RWPE1 (cell line): ENCODE data around the gene BLOC1S3.

Experiments used
- CTCF ChIA-PET: fragments of 350-600 bp; sonication (Branson Sonifier 250); formaldehyde crosslinking; extraction: SDS; loops from one replicate; lab custom pipeline; 2021; lab: Yijun Ruan, JAX
- POLR2A ChIA-PET: fragments of 400-600 bp; formaldehyde crosslinking; extraction: SDS; loops from one replicate; lab custom pipeline; 2020; ENCODE audit warnings: antibody characterized with exemption; ENCODE audit not compliant: low non-redundant PET; lab: Yijun Ruan, JAX
- DNase-seq: peaks from one replicate; pipeline ENCODE4 v3.0.0; 2012; ENCODE audit warnings: low spot score
- H3K27ac ChIP-seq: fragments of 450-650 bp; 2 replicates; pipeline ENCODE4 v1.5.1; 2017
- TF ChIP-seq, protein P1 (sequence below): fragments of 450-650 bp; conservative IDR thresholded peaks from 2 replicates; pipeline ENCODE4 v1.5.1; 2017; ENCODE audit warnings: low read depth, mild to moderate bottlenecking

Gene BLOC1S3

DNA sequence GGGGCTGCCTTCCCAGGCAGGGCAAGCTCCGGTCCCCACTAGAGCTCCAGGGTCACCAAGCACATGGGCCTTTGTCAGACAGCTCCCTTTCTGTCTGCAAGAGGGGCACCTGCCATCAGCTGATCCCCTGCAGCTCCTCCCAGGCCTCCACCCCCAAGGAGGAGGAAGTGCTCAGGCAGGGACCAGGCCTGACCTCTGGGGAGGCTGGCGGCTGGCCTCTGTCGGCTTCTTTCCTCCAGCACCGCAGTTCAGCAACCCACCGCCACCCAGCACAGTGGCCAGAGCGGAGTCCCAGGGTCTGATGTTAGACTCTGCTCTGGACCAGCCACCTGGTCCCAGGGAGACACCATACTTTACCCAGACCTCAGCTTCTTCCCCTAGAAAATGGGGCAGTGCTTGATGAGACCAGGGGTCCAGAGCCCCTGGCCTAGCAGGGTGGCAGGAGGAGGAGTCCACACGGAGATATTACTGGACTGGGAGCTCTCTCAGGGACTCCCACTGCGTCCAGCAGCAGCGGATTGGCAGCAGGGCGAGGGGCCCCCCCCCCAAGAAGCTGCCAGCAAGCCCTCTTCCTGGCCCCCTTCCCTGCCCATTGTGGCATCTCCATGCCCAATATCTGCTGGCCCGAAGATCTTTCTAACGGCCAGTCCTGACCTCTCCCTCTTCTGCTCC lies 41.9 kb upstream of the BLOC1S3 start:
- ChIA-PET POLR2A (interaction anchor here (0.6 to 0.7 kb wide), 2 partner anchors 22 to 23 kb away, joined by 4 read pairs; no protein-coding TSS in a partner anchor), CTCF (interaction anchor here (0.6 to 0.7 kb wide), 2 partner anchors 42 to 44 kb away, joined by 3 to 4 read pairs; no protein-coding TSS in a partner anchor)
- TF ChIP-seq, protein P1, sequence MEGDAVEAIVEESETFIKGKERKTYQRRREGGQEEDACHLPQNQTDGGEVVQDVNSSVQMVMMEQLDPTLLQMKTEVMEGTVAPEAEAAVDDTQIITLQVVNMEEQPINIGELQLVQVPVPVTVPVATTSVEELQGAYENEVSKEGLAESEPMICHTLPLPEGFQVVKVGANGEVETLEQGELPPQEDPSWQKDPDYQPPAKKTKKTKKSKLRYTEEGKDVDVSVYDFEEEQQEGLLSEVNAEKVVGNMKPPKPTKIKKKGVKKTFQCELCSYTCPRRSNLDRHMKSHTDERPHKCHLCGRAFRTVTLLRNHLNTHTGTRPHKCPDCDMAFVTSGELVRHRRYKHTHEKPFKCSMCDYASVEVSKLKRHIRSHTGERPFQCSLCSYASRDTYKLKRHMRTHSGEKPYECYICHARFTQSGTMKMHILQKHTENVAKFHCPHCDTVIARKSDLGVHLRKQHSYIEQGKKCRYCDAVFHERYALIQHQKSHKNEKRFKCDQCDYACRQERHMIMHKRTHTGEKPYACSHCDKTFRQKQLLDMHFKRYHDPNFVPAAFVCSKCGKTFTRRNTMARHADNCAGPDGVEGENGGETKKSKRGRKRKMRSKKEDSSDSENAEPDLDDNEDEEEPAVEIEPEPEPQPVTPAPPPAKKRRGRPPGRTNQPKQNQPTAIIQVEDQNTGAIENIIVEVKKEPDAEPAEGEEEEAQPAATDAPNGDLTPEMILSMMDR = no peak

DNA sequence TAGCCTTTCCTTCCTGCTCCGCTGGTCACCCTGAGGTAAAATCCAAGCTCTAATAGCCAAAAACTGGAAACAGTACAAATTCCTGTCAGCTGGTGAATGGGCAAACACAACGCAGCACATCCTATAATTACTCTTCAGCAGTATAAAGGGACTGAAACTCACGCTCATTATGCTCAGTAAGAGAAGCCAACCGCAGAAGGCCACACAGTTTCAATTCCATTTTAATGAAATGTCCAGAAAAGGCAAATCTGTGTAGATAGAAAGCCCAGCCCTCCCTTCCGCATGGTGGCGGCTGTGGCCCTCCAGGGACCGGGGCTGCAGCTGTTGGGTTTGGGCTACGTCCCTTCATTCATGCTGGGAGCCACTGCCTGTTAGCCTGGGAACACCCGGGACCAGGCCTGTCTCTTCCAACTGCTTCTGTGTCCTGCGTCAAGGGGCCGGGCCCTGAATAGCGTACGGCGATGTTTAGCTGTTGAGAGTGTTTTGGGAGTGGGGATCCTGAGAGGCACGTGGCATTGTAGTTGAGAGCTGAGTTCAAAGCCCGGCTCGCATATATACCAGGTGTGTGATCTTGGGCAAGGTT lies 41.3 kb upstream of the BLOC1S3 start:
- ChIA-PET CTCF (no interaction called here), POLR2A (interaction anchor here (0.7 kb wide), 1 partner anchor 23 kb away, joined by 4 read pairs; no protein-coding TSS in a partner anchor)
- no peak for DNase-seq
- peak overlapping the region; percentile 65 for H3K27ac ChIP-seq
- TF ChIP-seq, protein P1 = no peak

More for the DNA sequence above, 41.9 kb upstream of the BLOC1S3 start:
- H3K27ac ChIP-seq = peak overlapping the region; percentile 65
- DNase-seq = no peak

DNA sequence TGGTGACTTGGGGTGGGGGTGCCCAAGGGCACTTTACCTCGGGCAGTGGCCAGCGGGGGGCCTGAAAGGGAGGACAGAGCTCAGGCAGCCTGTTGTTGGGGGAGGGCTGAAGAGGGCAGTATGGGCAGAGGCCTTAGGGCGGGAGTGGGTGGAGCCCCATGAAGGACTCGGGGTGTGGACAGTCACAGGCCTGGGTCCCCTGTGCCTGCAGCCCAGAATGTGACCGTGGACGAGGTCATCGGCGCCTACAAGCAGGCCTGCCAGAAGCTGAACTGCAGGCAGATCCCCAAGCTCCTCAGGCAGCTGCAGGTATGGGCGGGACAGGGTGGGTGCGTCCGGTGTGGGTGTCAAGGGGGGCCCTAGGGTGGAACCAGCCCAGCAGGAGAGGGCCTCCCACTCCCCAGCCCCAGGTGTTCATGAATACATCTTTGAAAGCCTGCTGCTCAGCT lies 40.3 kb upstream of the BLOC1S3 start:
- ChIA-PET POLR2A (no interaction called here), CTCF (no interaction called here)
- peak overlapping the region; percentile 65 for H3K27ac ChIP-seq
- TF ChIP-seq, protein P1 = no peak
- no peak for DNase-seq

DNA sequence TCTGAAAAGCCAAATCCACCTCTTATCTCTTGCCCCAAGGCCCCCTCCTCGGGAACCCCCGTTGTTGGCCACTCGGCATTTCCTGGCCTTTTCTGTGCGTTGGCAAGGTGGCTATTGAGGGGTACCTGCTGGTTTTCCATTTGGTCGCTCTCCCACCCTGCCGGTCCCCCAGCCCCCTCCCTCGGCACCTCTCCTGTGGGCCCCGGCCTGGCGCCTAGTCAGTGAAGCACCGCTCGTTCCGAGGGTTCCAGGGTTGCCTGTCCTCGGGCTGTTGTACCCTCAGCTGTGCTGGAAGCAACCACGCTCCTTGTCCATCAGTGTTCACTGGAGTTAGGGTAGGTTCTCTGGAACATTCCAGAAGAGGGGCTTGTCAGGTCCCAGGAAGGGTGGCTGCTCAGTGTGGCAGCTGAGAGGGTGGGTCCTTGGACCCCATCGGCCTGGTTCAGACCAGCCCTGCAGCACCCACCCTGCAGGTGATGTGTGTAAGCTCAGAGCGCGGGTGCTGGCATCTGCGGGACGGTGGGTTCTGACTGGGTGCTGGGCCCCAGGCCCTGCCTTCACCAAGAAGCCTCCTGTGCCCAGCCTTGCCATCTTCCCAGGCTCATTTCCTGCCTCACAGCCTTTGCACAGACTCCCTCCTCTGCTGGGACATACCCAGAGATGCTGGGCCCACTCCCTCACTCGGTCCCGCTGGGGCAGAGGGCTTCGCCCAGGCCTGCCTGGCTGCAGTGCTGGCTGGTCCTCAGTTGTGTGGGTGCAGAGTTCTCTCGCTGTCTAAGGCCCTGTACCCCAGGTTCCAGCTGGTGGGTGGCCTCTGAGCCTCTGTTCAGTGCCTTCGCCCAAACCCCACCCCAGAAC lies 39.1 kb upstream of the BLOC1S3 start:
- POLR2A ChIA-PET = no interaction called here
- H3K27ac ChIP-seq = peak overlapping the region; percentile 65
- CTCF ChIA-PET = no interaction called here
- no peak for DNase-seq
- TF ChIP-seq, protein P1 = no peak

DNA sequence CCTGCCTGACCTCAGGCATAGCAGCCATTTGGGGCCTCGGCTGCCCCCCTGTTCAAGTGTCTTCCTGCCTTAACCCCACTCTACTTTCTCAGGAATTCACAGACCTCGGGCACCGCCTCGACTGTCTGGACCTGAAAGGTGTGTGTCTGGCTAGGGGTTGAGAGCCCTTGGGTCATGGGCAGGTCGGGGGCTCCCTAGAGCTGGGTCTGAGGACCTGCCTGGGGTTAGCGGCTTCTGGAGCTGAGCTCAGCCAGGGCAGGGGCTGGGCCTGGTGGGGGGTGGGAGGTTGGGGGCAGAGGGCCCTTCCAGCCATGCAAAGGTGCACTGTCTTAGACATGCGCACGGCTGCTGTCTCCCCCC lies 38.5 kb upstream of the BLOC1S3 start:
- H3K27ac ChIP-seq = peak overlapping the region; percentile 65
- ChIA-PET POLR2A (no interaction called here), CTCF (no interaction called here)
- DNase-seq = no peak
- TF ChIP-seq, protein P1 = no peak

DNA sequence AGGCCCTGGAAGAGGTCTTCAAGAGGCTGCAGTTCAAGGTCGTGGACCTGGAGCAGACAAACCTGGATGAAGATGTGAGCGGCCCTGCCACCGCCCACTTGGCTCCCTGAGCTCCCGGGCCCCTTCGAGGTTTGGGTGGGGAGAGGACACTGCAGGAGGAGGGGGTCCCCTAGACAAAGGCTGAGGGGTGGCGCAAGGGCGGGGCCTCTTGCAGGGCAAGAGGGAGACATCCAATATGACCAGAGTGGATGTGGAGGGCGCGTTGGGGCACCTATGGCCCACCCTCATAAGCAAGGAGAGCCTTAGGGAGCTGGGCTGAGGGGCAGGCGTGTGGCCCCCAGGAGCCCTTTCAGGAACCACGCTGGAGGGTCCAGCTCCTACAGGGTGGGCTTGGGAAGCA lies 38.1 kb upstream of the BLOC1S3 start:
- CTCF ChIA-PET = no interaction called here
- TF ChIP-seq, protein P1 = no peak

More for the DNA sequence above, 38.1 kb upstream of the BLOC1S3 start:
- H3K27ac ChIP-seq = peak overlapping the region; percentile 65
- DNase-seq = no peak
- POLR2A ChIA-PET = no interaction called here
